ENCODE results near the gene TIGD7.

The TIGD7 gene

DNA sequence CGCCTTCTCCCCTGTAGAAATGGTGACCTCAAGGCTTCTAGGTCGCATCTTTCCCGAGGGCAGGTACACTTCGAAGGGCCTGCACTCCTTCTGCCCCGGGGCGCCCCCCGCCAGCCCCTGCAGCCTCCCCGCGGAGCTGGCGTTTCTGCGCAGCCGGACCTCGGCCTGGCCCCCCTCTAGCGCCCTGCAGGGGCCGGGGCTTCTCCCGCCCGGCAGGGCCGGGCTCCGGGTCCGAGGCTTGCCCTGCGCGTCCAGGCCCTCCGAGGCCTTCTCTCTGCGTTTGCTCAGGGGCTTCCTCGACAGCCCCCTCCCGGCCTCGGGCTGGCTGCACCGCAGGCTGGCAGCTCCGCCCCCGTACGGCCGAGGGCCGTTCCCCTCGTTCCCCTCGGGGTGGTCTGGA is 50.9 kb downstream of the TIGD7 start:
- TF ChIP-seq SPI1 (IDR thresholded peaks at IDR 0.05; ENCODE audit: borderline replicate concordance, low read depth), result no peak
- TF ChIP-seq GABPA (IDR thresholded peaks at IDR 0.05; ENCODE audit: low read depth), result no peak
- TF ChIP-seq, protein P1, sequence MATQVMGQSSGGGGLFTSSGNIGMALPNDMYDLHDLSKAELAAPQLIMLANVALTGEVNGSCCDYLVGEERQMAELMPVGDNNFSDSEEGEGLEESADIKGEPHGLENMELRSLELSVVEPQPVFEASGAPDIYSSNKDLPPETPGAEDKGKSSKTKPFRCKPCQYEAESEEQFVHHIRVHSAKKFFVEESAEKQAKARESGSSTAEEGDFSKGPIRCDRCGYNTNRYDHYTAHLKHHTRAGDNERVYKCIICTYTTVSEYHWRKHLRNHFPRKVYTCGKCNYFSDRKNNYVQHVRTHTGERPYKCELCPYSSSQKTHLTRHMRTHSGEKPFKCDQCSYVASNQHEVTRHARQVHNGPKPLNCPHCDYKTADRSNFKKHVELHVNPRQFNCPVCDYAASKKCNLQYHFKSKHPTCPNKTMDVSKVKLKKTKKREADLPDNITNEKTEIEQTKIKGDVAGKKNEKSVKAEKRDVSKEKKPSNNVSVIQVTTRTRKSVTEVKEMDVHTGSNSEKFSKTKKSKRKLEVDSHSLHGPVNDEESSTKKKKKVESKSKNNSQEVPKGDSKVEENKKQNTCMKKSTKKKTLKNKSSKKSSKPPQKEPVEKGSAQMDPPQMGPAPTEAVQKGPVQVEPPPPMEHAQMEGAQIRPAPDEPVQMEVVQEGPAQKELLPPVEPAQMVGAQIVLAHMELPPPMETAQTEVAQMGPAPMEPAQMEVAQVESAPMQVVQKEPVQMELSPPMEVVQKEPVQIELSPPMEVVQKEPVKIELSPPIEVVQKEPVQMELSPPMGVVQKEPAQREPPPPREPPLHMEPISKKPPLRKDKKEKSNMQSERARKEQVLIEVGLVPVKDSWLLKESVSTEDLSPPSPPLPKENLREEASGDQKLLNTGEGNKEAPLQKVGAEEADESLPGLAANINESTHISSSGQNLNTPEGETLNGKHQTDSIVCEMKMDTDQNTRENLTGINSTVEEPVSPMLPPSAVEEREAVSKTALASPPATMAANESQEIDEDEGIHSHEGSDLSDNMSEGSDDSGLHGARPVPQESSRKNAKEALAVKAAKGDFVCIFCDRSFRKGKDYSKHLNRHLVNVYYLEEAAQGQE (IDR thresholded peaks at IDR 0.05; ENCODE audit: insufficient replicate concordance, low read depth), result no peak
- TF ChIP-seq POLR2AphosphoS5 (IDR thresholded peaks at IDR 0.05; ENCODE audit: low read depth), result no peak
- TF ChIP-seq, protein P2, sequence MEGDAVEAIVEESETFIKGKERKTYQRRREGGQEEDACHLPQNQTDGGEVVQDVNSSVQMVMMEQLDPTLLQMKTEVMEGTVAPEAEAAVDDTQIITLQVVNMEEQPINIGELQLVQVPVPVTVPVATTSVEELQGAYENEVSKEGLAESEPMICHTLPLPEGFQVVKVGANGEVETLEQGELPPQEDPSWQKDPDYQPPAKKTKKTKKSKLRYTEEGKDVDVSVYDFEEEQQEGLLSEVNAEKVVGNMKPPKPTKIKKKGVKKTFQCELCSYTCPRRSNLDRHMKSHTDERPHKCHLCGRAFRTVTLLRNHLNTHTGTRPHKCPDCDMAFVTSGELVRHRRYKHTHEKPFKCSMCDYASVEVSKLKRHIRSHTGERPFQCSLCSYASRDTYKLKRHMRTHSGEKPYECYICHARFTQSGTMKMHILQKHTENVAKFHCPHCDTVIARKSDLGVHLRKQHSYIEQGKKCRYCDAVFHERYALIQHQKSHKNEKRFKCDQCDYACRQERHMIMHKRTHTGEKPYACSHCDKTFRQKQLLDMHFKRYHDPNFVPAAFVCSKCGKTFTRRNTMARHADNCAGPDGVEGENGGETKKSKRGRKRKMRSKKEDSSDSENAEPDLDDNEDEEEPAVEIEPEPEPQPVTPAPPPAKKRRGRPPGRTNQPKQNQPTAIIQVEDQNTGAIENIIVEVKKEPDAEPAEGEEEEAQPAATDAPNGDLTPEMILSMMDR (IDR thresholded peaks at IDR 0.05; ENCODE audit: insufficient read depth, low read length), result no peak
- H3K27me3 ChIP-seq (ENCODE audit: insufficient read depth, poor library complexity, severe bottlenecking), result no peaks in the 10 kb centered on the region

DNA sequence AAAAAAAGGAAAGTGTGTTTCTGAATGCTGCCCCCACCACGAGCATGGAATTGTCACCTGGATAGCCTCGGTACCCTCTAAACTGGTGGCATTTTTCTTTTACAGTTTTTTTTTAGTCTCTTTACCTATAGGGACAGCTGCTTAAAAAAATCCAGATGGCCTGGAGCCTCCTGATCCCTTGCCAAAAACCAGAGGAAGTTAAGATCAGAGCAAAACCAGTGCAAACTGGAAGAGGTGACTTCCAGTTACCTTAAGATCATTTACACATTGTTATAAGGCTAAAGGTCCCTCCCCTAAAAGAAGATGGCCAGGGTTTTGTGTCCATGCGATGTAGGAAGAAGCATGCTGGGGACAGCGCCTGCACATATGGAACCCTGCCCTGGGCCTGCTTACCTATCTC is 52.3 kb downstream of the TIGD7 start:
- no peak overlapping the region for H3K4me3 ChIP-seq (replicated peaks; ENCODE audit: insufficient read depth, low read length)
- TF ChIP-seq SPI1 (IDR thresholded peaks at IDR 0.05; ENCODE audit: borderline replicate concordance, low read depth), result no peak
- TF ChIP-seq, protein P1 (IDR thresholded peaks at IDR 0.05; ENCODE audit: insufficient replicate concordance, low read depth), result no peak
- TF ChIP-seq POLR2AphosphoS5 (IDR thresholded peaks at IDR 0.05; ENCODE audit: low read depth), result no peak
- TF ChIP-seq, protein P2 (IDR thresholded peaks at IDR 0.05; ENCODE audit: insufficient read depth, low read length), result no peak
- no peak for TF ChIP-seq GABPA (IDR thresholded peaks at IDR 0.05; ENCODE audit: low read depth)
- peak in 1 of 2 experiments; percentile 9 for DNase-seq (ENCODE audit: low read depth in 1 of 2, low spot score in 1 of 2)
- H3K27me3 ChIP-seq (ENCODE audit: insufficient read depth, poor library complexity, severe bottlenecking), result no peaks in the 10 kb centered on the region
- H3K27ac ChIP-seq (replicated peaks), result no peak overlapping the region

More for the DNA sequence above, 50.9 kb downstream of the TIGD7 start:
- no peak for DNase-seq (ENCODE audit: low read depth in 1 of 2, low spot score in 1 of 2)
- Histone ChIP-seq H3K4me3 (replicated peaks; ENCODE audit: insufficient read depth, low read length) (no peak overlapping the region), H3K27ac (replicated peaks) (no peak overlapping the region)

DNA sequence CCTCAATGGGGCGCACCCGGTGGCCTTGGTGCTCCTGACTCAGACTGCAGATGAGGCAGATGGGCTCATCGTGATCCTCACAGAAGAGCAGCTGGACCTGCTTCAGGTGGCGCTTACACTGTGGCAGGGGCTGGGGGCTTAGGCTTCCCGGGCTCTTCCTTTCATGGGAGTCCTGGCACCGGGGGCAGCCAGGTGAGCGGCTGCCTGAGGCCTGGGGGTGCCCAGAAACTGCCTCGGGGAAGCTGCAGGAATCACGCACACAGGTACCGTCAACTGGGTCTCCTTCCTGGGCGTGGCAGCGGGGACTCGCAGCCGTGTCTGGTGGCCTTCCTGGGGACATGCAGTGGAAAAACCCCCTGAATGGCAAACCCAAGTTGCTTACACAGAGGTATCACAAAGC is 55.8 kb downstream of the TIGD7 start:
- TF ChIP-seq, protein P2 (IDR thresholded peaks at IDR 0.05; ENCODE audit: insufficient read depth, low read length), result no peak
- TF ChIP-seq, protein P1 (IDR thresholded peaks at IDR 0.05; ENCODE audit: insufficient replicate concordance, low read depth), result no peak

More for the DNA sequence above, 55.8 kb downstream of the TIGD7 start:
- Histone ChIP-seq H3K27me3 (ENCODE audit: insufficient read depth, poor library complexity, severe bottlenecking) (no peaks in the 10 kb centered on the region), H3K27ac (replicated peaks) (no peak overlapping the region), H3K4me3 (replicated peaks; ENCODE audit: insufficient read depth, low read length) (no peak overlapping the region)
- no peak for DNase-seq (ENCODE audit: low read depth in 1 of 2, low spot score in 1 of 2)
